ENCODE results near the gene EYA2.

DNA sequence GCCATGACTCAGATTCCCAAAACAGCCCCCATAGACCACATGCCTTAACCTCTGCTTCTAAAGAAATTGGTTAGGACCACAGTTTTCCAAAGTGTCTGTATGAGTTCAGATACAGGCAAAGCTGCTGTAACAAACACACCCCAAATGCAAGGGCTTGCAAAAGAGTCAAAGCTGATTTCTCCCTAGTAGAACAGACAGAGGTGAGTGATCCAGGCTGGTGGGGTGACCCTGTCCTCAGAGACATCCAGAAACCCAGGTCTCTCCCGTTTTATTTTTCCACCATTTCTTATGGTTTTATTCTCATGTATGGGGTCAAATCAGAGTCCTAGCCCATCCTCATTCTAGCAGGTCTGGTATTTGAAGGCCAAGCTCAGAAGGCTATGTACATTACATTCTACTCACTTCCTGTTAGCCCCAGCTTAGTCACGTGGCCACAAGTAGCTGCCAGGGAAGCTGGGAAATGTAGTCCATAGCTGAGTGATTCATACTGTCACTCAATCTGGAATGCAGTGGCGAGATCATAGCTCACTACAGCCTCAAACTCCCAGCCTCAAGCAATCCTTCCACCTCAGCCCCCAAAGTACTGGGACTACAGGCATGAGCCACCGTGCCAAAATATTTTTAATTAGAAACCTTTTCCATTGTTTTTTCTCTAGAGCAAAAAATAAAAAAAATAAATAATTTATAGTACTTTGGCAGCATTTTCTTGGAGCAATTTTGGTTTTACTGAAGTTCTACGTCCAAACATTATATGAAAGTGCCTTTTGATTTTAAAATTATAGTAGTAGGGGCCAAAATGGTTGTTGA is 286.6 kb downstream of the EYA2 start:
- TF ChIP-seq ZNF274 (IDR thresholded peaks at IDR 0.05; ENCODE audit: low read depth, low read length) (no peak), YY1 (IDR thresholded peaks at IDR 0.05; ENCODE audit: insufficient read depth, insufficient read length) (no peak)
